RWPE2 (cell line): ENCODE data around the gene VPS26B.
A peak's percentile ranks its signal among the peaks of the same experiment; 100 is the strongest.
"Not testable (repeated sequence)": the region's sequence is repeated elsewhere in the genome, so short reads cannot be mapped to it uniquely, and the experiment has no call there.

ENCODE experiments used
- ATAC-seq: fragments of 200-7000 bp; cut with Tn5 transposase; 3 replicates; pipeline ENCODE4 v1.9.1; 2021; ENCODE audit warnings: low read depth
- DNase-seq: peaks from one replicate; pipeline ENCODE4 v3.0.0-alpha.2; 2020; ENCODE audit warnings: low spot score
- H3K27ac ChIP-seq: fragments of 450-650 bp; 2 replicates; pipeline ENCODE4 v1.5.1; 2017; ENCODE audit warnings: mild to moderate bottlenecking; ENCODE audit not compliant: poor library complexity, severe bottlenecking
- H3K27me3 ChIP-seq: fragments of 250-450 bp; sonication (Bioruptor Pico); 2 replicates; pipeline ENCODE4 v1.5.1; 2021; ENCODE audit warnings: mild to moderate bottlenecking, moderate library complexity; ENCODE audit not compliant: insufficient read depth, poor library complexity, severe bottlenecking
- H3K36me3 ChIP-seq: fragments of 250-450 bp; sonication (Bioruptor Pico); 2 replicates; pipeline ENCODE4 v1.5.1; 2020; ENCODE audit warnings: low read depth, mild to moderate bottlenecking, moderate library complexity
- H3K4me1 ChIP-seq: fragments of 250-450 bp; sonication (Bioruptor Pico); 2 replicates; pipeline ENCODE4 v1.5.1; 2021; ENCODE audit warnings: mild to moderate bottlenecking, moderate library complexity; ENCODE audit not compliant: insufficient read depth, poor library complexity, severe bottlenecking
- H3K4me3 ChIP-seq: fragments of 250-450 bp; sonication (Bioruptor Pico); 2 replicates; pipeline ENCODE4 v1.5.1; 2021; ENCODE audit warnings: mild to moderate bottlenecking, moderate library complexity; ENCODE audit not compliant: severe bottlenecking
- H3K9me3 ChIP-seq: fragments of 250-450 bp; sonication (Bioruptor Pico); 2 replicates; pipeline ENCODE4 v1.5.1; 2021; ENCODE audit warnings: mild to moderate bottlenecking, moderate library complexity; ENCODE audit not compliant: severe bottlenecking
- TF ChIP-seq, protein P1 (sequence below): fragments of 450-650 bp; IDR thresholded peaks from one replicate; pipeline ENCODE4 v1.5.1; 2017; ENCODE audit warnings: mild to moderate bottlenecking, moderate library complexity; ENCODE audit not compliant: poor library complexity, severe bottlenecking

Gene VPS26B

DNA sequence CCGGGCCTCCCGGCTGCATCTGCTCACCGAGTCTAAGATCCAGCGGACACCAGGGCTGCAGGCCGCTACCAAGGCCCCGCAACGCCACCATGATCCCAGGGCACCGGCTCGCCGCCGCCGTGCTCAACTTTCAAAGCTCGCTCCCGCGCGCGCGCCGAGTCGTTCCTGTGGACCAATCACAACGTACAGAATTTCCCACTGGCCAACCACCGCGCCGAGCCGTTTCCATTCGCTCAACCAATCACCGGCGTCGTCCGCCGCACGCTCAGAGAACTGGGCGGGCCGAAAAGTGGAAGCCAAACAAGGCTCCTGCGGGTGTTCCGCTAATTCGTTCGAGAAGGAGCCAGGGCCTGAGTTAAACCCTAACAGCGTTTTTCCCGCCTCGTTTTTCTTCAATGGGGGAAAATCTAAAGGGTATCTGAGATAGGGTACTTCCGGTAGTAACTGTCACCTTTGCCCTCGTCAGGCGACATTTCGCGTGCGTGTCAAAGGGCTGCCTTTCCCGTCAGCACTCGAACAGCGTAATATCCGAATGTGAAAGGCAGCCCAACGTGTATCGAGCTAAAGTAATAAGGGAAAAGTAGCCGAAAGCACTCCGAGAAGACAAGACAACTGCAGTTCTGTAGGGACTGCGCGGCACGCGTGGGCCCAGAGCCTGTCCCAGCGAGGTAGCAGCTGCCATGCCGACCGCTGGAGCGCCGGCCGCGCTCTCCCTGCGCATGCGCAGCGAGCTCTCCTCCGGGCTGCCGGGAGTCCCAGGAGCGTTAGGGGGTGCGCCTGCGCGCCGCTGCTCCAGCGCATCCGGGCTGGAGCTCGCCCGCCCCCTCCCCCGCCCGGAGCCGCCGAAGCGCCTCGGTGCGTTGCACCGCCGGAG, at the start of gene VPS26B, which contains the start of gene NCAPD3:
TSS of gene VPS26B (plus strand) at position 836 of the 874 bp plus-strand sequence. CDS start 452 bp downstream, outside the sequence.
TSS of gene NCAPD3 (minus strand) at position 132 of the 874 bp plus-strand sequence. CDS start at position 91, 41 bp downstream.
- ATAC-seq (peak; percentile 91), DNase-seq (peak; percentile 95)
- peak within 1 kb of the TSS; percentile 45 for H3K27ac ChIP-seq
- no peaks in the 10 kb centered on the region for H3K9me3 ChIP-seq
- TF ChIP-seq, protein P1, sequence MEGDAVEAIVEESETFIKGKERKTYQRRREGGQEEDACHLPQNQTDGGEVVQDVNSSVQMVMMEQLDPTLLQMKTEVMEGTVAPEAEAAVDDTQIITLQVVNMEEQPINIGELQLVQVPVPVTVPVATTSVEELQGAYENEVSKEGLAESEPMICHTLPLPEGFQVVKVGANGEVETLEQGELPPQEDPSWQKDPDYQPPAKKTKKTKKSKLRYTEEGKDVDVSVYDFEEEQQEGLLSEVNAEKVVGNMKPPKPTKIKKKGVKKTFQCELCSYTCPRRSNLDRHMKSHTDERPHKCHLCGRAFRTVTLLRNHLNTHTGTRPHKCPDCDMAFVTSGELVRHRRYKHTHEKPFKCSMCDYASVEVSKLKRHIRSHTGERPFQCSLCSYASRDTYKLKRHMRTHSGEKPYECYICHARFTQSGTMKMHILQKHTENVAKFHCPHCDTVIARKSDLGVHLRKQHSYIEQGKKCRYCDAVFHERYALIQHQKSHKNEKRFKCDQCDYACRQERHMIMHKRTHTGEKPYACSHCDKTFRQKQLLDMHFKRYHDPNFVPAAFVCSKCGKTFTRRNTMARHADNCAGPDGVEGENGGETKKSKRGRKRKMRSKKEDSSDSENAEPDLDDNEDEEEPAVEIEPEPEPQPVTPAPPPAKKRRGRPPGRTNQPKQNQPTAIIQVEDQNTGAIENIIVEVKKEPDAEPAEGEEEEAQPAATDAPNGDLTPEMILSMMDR, result no peak
- peaks cover 38% of the 10 kb centered on the region for H3K36me3 ChIP-seq
- no peaks in the 10 kb centered on the region for H3K27me3 ChIP-seq
- peaks cover 11% of the 10 kb centered on the region for H3K4me1 ChIP-seq
- peak within 1 kb of the TSS; percentile 82 for H3K4me3 ChIP-seq

DNA sequence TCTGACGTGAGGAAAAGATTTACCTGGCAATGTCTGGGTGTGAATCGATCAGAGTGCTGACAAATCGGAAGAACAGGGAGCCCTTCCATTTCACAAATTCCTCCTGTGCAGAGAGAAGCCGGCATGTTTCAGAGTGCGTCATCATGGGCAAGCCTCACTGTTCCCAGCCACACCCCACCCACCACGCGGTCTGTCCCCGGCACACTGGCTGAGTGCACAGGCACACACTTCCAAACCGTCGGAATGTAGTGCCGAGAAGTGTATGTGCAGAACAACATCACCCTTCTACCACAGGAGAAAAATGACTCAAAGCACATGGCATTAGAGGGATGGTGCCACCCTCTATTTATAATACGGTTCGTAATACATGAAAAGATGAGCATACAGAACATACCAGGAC, 48.2 kb upstream of the VPS26B start:
- Histone ChIP-seq H3K9me3 (no peaks in the 10 kb centered on the region), H3K4me3 (no peak overlapping the region), H3K27ac (no peak overlapping the region), H3K27me3 (no peaks in the 10 kb centered on the region), H3K36me3 (peaks cover 76% of the 10 kb centered on the region), H3K4me1 (no peaks in the 10 kb centered on the region)
- DNase-seq, result no peak
- TF ChIP-seq, protein P1, result no peak
- ATAC-seq, result no peak

DNA sequence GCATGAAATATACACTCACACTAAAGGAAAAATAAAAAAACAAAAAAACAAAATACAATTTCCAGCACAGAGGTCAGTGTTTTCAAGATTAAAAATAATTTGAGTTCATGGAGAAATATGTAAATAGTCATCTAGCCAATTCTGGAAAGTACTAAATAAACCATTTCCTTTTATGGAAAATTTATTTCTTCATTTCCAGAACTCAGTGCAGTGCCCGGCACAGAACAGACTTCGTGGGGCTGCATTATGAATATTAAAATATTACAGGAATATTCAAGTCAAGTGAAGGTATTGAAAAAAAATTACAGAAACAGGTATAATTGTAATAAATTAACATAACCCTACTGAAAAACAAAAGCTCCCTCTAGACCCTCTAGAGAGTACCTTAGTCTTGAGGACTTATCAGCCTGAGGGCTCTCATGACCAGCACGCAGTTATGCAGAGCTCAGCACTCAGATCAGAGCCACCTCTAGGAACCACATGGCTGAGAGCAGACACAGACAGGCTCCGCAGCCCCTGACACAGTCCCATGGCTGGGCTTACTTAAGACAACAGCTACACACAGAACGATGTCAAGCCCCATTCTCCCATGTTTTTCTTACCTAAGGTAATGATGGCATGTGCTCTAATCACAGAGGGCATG, 46.3 kb upstream of the VPS26B start:
- TF ChIP-seq, protein P1, result no peak
- peaks cover 76% of the 10 kb centered on the region for H3K36me3 ChIP-seq
- ATAC-seq, result no peak
- H3K9me3 ChIP-seq, result no peaks in the 10 kb centered on the region
- H3K4me1 ChIP-seq, result no peaks in the 10 kb centered on the region
- no peak for DNase-seq
- no peak overlapping the region for H3K4me3 ChIP-seq
- no peaks in the 10 kb centered on the region for H3K27me3 ChIP-seq
- H3K27ac ChIP-seq, result no peak overlapping the region

DNA sequence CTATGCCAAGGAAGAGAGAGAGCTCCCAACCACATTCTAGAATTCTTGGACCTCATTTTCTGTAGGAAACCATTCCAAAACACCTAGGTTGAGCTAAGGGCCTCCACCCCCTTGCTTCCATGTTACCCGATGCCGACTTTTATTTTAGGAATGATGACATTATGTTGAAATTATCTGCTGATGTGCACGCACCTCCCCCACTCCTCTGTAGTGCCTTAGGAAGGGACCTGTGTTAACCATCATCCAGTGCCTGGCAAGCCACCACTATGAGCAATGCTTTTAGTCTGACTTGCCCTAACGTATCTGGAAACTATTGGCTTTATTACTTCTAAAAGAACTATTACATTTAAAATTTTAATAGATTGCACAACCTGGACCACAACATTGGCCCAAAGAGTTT, 42.8 kb upstream of the VPS26B start:
- DNase-seq, result no peak
- no peaks in the 10 kb centered on the region for H3K4me1 ChIP-seq
- no peaks in the 10 kb centered on the region for H3K27me3 ChIP-seq
- H3K27ac ChIP-seq, result no peak overlapping the region
- ATAC-seq, result no peak
- H3K4me3 ChIP-seq, result no peak overlapping the region
- TF ChIP-seq, protein P1, result no peak
- peaks cover 87% of the 10 kb centered on the region for H3K36me3 ChIP-seq
- H3K9me3 ChIP-seq, result no peaks in the 10 kb centered on the region

DNA sequence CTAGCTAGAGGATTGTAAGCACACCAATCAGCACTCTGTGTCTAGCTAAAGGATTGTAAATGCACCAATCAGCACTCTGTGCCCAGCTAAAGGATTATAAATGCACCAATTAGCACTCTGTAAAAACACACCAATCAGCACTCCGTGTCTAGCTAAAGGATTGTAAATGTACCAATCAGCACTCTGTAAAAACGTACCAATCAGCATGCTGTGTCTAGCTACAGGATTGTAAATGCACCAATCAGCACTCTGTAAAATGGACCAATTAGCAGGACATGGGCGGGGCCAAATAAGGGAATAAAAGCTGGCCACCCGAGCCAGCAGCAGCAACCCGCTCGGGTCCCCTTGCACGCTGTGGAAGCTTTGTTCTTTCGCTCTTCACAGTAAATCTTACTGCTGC, 36.4 kb upstream of the VPS26B start:
- not testable (repeated sequence) for H3K27ac ChIP-seq, H3K9me3 ChIP-seq, DNase-seq

More for the DNA sequence above, 36.4 kb upstream of the VPS26B start:
- H3K27me3 ChIP-seq, H3K4me3 ChIP-seq, H3K4me1 ChIP-seq, ATAC-seq: not testable (repeated sequence)
- peaks cover 99% of the 10 kb centered on the region for H3K36me3 ChIP-seq
